DND-41 (cell line): Measurements from ENCODE around the gene ERICH3.

Experiments used
- ATAC-seq: fragments of 200-7000 bp; cut with Tn5 transposase; 3 replicates; pipeline ENCODE4 v1.9.1; 2021; ENCODE audit warnings: low read depth; ENCODE audit not compliant: insufficient read depth
- DNase-seq: peaks from one replicate; pipeline ENCODE4 v3.0.0-alpha.2; 2020
- H2AFZ ChIP-seq: 2 replicates; pipeline ENCODE4 v1.6.0; 2012; ENCODE audit warnings: low read depth, low read length
- H3K27ac ChIP-seq: 2 replicates; pipeline ENCODE4 v1.5.1; 2012; ENCODE audit warnings: low read length, inconsistent platforms
- H3K27me3 ChIP-seq: fragments of 200-600 bp; sonication (generic); 2 replicates; pipeline ENCODE4 v1.6.0; 2012; ENCODE audit warnings: low read length, mild to moderate bottlenecking, inconsistent platforms; ENCODE audit not compliant: insufficient read depth, poor library complexity
- H3K36me3 ChIP-seq: 2 replicates; pipeline ENCODE4 v1.5.1; 2012; ENCODE audit warnings: low read length, inconsistent platforms; ENCODE audit not compliant: insufficient read depth
- H3K4me1 ChIP-seq: 2 replicates; pipeline ENCODE4 v1.5.1; 2012; ENCODE audit warnings: mild to moderate bottlenecking, low read length; ENCODE audit not compliant: insufficient read depth
- H3K4me2 ChIP-seq: 2 replicates; pipeline ENCODE4 v1.6.0; 2012; ENCODE audit warnings: mild to moderate bottlenecking, moderate library complexity, low read length, inconsistent platforms; ENCODE audit not compliant: insufficient read depth
- H3K4me3 ChIP-seq, 2 experiments: fragments of 200-600 bp in 1 of 2; shearing (Covaris generic) in 1 of 2; 2 replicates each; pipeline ENCODE4 v1.5.1; 2012 to 2016; ENCODE audit warnings: inconsistent platforms in 2 of 2, low read length in 2 of 2, mild to moderate bottlenecking in 2 of 2, low read depth in 1 of 2, moderate library complexity in 1 of 2
- H3K79me2 ChIP-seq: 2 replicates; pipeline ENCODE4 v1.6.0; 2012; ENCODE audit warnings: low read length, inconsistent platforms; ENCODE audit not compliant: insufficient read depth
- H3K9ac ChIP-seq: 2 replicates; pipeline ENCODE4 v1.6.0; 2012; ENCODE audit warnings: low read depth, mild to moderate bottlenecking, inconsistent platforms, low read length, moderate library complexity
- H3K9me3 ChIP-seq: 2 replicates; pipeline ENCODE4 v1.5.1; 2012; ENCODE audit warnings: low read length, moderate library complexity, mild to moderate bottlenecking, inconsistent platforms; ENCODE audit not compliant: insufficient read depth, severe bottlenecking
- H4K20me1 ChIP-seq: 2 replicates; pipeline ENCODE4 v1.6.0; 2012; ENCODE audit warnings: low read length; ENCODE audit not compliant: insufficient read depth
- CTCF ChIP-seq: IDR thresholded peaks from 2 replicates; pipeline ENCODE4 v1.5.1; 2012; ENCODE audit warnings: borderline replicate concordance, low read length, moderate library complexity, mild to moderate bottlenecking; ENCODE audit not compliant: poor library complexity, severe bottlenecking; ENCODE audit errors: extremely low read depth
- EZH2 ChIP-seq: IDR thresholded peaks from 3 replicates; pipeline ENCODE4 v1.6.1; 2012; ENCODE audit warnings: borderline replicate concordance, low read depth, mild to moderate bottlenecking, moderate library complexity, low read length, inconsistent platforms; ENCODE audit not compliant: severe bottlenecking

The ERICH3 gene

GRCh38 chr1:74548961-74549750, 124.4 kb downstream of the ERICH3 start:
- Histone ChIP-seq H3K4me2 (no peak overlapping the region), H4K20me1 (no peaks in the 10 kb centered on the region), H3K9me3 (no peaks in the 10 kb centered on the region), H3K36me3 (no peaks in the 10 kb centered on the region), H3K9ac (no peak overlapping the region), H3K79me2 (no peaks in the 10 kb centered on the region), H3K4me3 (no peak overlapping the region), H3K27me3 (no peaks in the 10 kb centered on the region), H3K27ac (no peak overlapping the region), H2AFZ (no peak overlapping the region), H3K4me1 (no peaks in the 10 kb centered on the region)
- no peak for DNase-seq
- no peak for TF ChIP-seq EZH2
- no peak for TF ChIP-seq CTCF
- ATAC-seq, result no peak

- Histone ChIP-seq H3K27ac (no peak overlapping the region), H2AFZ (no peak overlapping the region), H3K9ac (no peak overlapping the region), H3K9me3 (no peaks in the 10 kb centered on the region), H3K4me2 (no peak overlapping the region), H4K20me1 (no peaks in the 10 kb centered on the region), H3K27me3 (no peaks in the 10 kb centered on the region), H3K4me1 (no peaks in the 10 kb centered on the region), H3K79me2 (no peaks in the 10 kb centered on the region), H3K36me3 (no peaks in the 10 kb centered on the region), H3K4me3 (no peak overlapping the region)
- TF ChIP-seq CTCF (no peak), EZH2 (no peak)
- DNase-seq (no peak), ATAC-seq (no peak)
Observed at GRCh38 chr1:74545821-74546220, 127.8 kb downstream of the ERICH3 start.

- Histone ChIP-seq H3K4me3 (no peak overlapping the region), H3K27me3 (no peaks in the 10 kb centered on the region), H3K4me2 (no peak overlapping the region), H3K9me3 (no peaks in the 10 kb centered on the region), H3K36me3 (no peaks in the 10 kb centered on the region), H2AFZ (no peak overlapping the region), H3K4me1 (no peaks in the 10 kb centered on the region), H3K79me2 (no peaks in the 10 kb centered on the region), H4K20me1 (no peaks in the 10 kb centered on the region), H3K9ac (no peak overlapping the region), H3K27ac (no peak overlapping the region)
- DNase-seq, result no peak
- TF ChIP-seq CTCF (no peak), EZH2 (no peak)
- no peak for ATAC-seq
Observed at GRCh38 chr1:74534241-74534640, 139.4 kb downstream of the ERICH3 start.
